Ishikawa (cell line): Measurements from ENCODE around the gene SON.
A peak's percentile ranks its signal among the peaks of the same experiment; 100 is the strongest.

ENCODE experiments used
- CEBPB ChIP-seq: IDR thresholded peaks from 2 replicates; pipeline ENCODE4 v1.6.1; 2012
- CREB1 ChIP-seq: IDR thresholded peaks from 2 replicates; pipeline ENCODE4 v1.6.1; 2012; ENCODE audit warnings: low read depth
- EGR1 ChIP-seq: IDR thresholded peaks from 2 replicates; pipeline ENCODE4 v1.6.1; 2012
- EP300 ChIP-seq: IDR thresholded peaks from 2 replicates; pipeline ENCODE4 v1.6.1; 2012; ENCODE audit warnings: borderline replicate concordance
- FOXM1 ChIP-seq: IDR thresholded peaks from 2 replicates; pipeline ENCODE4 v1.6.1; 2012; ENCODE audit warnings: low read depth, borderline replicate concordance
- NFIC ChIP-seq: IDR thresholded peaks from 2 replicates; pipeline ENCODE4 v1.6.1; 2012
- RAD21 ChIP-seq: IDR thresholded peaks from 2 replicates; pipeline ENCODE4 v1.6.1; 2012; ENCODE audit warnings: low read depth
- REST ChIP-seq: IDR thresholded peaks from 2 replicates; pipeline ENCODE4 v1.6.1; 2012; ENCODE audit warnings: low read depth, mild to moderate bottlenecking
- TAF1 ChIP-seq: IDR thresholded peaks from 2 replicates; pipeline ENCODE4 v1.6.1; 2012; ENCODE audit warnings: low read depth, mild to moderate bottlenecking
- TCF12 ChIP-seq: IDR thresholded peaks from 2 replicates; pipeline ENCODE4 v1.6.1; 2012; ENCODE audit warnings: low read depth
- TEAD4 ChIP-seq: IDR thresholded peaks from 2 replicates; pipeline ENCODE4 v1.6.1; 2012
- USF1 ChIP-seq: IDR thresholded peaks from 2 replicates; pipeline ENCODE4 v1.6.1; 2012
- YY1 ChIP-seq: IDR thresholded peaks from 2 replicates; pipeline ENCODE4 v1.6.1; 2012; ENCODE audit warnings: low read depth
- ZBTB7A ChIP-seq: IDR thresholded peaks from 2 replicates; pipeline ENCODE4 v1.6.1; 2012; ENCODE audit warnings: low read depth
- TF ChIP-seq, protein P1 (sequence below): IDR thresholded peaks from 2 replicates; pipeline ENCODE4 v1.6.1; 2012

The SON gene

DNA sequence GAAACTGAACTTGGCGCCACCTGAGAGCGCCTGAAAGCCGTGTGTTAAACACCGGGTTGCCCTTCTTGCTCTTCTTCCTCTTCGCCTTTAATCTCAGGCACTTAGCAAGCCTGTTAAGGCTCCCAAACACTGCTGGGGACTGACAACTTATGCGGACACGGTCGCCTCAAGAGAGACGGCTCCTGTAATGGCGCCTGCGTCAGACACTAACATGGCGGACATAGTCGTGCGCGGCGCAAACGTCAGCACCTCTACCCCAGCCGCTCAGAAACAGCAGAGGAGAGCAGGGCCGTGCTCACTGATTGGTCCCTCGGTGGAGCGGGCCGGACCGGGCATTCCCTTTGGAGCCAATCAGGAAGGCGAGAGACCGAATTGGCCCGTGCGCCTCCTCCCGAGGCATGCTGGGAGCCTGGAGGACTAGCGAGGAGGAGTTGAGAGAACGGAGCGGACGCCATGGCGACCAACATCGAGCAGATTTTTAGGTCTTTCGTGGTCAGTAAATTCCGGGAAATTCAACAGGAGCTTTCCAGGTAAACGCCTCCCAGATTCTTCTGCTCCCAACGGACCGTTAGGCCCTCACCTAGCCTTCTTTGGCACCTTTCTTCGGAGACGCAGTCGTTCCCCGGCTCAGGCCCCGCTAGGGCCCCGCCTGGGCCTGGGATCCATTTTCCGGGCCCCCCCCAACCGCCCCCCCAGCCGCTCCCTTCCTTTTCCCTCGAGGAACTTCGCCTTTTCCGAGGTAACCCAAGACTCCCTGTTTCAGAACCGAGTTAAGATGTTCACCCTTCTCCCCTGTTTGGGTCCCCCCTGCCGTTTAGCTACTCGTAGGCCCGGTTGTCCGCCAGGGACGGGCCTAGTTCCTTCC is at the start of gene SON:
Gene SON (plus strand): TSS at position 399 of the 865 bp plus-strand sequence. CDS start 55 bp downstream, at position 454.
- TF ChIP-seq CREB1 (peak; percentile 78), ZBTB7A (no peak), EGR1 (peak; percentile 76), YY1 (peak; percentile 99), NFIC (no peak), TAF1 (peak; percentile 85), CEBPB (no peak), TEAD4 (peak; percentile 90), REST (no peak), TCF12 (no peak), FOXM1 (no peak)
- TF ChIP-seq, protein P1, sequence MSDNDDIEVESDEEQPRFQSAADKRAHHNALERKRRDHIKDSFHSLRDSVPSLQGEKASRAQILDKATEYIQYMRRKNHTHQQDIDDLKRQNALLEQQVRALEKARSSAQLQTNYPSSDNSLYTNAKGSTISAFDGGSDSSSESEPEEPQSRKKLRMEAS = peak; percentile 78; the same call in 1 of the 2 replicates

DNA sequence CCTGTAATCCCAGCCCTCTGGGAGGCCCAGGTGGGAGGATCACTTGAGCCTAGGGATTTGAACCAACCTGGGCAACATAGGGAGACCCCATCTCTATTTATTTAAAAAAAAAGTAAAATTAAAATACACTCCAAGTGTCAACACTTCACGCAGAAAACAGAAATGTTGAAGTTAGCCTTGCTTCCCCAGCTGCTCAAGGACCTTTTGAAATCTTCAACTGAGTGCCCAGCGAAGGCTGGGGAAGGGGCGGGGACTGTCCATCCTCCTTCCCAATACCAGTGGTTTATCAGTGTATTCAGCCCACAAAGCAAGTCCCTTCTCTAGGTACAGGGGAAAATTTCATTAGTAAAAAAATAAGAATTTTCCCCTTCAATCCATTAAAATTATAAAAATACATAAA is 49.1 kb upstream of the SON start:
- TF ChIP-seq, protein P1 = no peak
- no peak for TF ChIP-seq FOXM1
- TF ChIP-seq RAD21 = no peak
- TF ChIP-seq CEBPB = no peak
- no peak for TF ChIP-seq CREB1
- no peak for TF ChIP-seq TEAD4

DNA sequence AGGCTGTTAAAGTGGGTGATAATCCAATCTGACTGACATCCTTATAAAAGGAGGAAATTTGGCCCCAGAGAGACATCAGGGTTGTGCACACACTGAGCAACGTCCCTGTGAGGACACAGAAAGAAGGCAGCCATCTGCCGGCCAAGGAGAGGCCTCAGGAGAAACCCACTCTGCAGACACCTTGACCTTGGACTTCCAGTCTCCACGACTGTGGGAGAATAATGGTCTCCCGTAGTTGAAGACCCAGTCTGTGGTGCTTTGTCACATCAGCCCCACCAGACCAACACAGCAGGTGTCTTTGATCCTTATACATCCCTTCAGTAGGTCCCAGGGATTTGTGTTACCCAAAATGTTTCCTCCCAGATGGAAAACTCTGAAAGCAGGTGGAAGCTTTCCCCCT is 47.1 kb upstream of the SON start:
- no peak for TF ChIP-seq TEAD4
- no peak for TF ChIP-seq CREB1
- no peak for TF ChIP-seq EP300
- no peak for TF ChIP-seq USF1
- TF ChIP-seq EGR1 = no peak
- TF ChIP-seq ZBTB7A = no peak
- no peak for TF ChIP-seq CEBPB
- TF ChIP-seq TAF1 = no peak
- TF ChIP-seq YY1 = no peak
- TF ChIP-seq TCF12 = no peak
- TF ChIP-seq FOXM1 = no peak
- TF ChIP-seq REST = no peak
- TF ChIP-seq, protein P1 = no peak
- TF ChIP-seq RAD21 = no peak
- TF ChIP-seq NFIC = no peak

DNA sequence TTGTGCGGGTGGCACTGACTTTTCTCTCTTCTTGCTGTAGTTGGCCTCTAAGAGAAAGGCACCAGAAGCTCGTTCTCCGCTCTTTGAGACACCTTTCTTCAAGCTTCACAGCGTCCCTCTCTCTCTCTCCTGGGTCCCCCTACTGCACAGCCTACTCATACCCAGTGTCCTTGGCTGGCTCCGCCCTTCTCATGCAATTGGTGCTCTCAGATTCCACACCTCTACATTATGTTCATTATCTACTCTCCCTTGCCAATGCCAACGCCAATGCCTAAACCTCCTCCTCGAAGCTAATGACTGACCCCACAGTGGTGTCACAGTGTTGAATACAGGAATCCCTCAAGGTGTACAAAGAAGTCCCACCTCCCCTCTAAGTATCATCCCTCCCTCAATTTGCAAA is 46.5 kb upstream of the SON start:
- TF ChIP-seq NFIC = no peak
- no peak for TF ChIP-seq CEBPB
- TF ChIP-seq ZBTB7A = no peak
- no peak for TF ChIP-seq TCF12
- no peak for TF ChIP-seq TEAD4
- no peak for TF ChIP-seq YY1
- TF ChIP-seq TAF1 = no peak
- no peak for TF ChIP-seq USF1

- no peak for TF ChIP-seq FOXM1
- TF ChIP-seq TAF1 = no peak
Observed at GRCh38 chr21:33505833-33506232, 37.0 kb upstream of the SON start.

GRCh38 chr21:33510826-33511225 is 32.0 kb upstream of the SON start:
- no peak for TF ChIP-seq USF1
- no peak for TF ChIP-seq TAF1
- TF ChIP-seq ZBTB7A = no peak
- TF ChIP-seq TCF12 = no peak
- TF ChIP-seq RAD21 = no peak
- no peak for TF ChIP-seq NFIC
- TF ChIP-seq EGR1 = no peak
- no peak for TF ChIP-seq TEAD4
- no peak for TF ChIP-seq CREB1
- no peak for TF ChIP-seq EP300
- no peak for TF ChIP-seq REST
- TF ChIP-seq, protein P1 = no peak
- no peak for TF ChIP-seq CEBPB
- TF ChIP-seq FOXM1 = no peak
- no peak for TF ChIP-seq YY1
